ENCODE measurements around the gene CERS5.

The CERS5 gene

DNA sequence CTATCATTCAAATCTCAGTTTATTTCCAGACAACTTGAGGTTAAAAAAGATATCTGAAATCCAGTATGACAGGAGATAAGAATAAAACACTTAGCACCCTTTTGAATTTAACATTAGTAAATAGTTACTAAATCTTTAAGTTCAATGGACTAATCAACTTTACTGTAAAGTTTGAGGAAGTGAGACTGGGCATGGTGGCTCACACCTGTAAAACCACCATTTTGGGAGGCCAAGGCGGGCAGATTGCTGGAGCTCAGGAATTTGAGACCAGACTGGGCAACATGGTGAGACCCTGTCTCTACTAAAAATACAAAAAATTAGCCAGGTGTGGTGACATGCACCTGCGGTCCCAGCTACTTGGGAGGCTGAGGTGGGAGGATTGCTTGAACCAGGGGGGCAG, 40.3 kb upstream of the CERS5 start:
- TF ChIP-seq, protein P1, sequence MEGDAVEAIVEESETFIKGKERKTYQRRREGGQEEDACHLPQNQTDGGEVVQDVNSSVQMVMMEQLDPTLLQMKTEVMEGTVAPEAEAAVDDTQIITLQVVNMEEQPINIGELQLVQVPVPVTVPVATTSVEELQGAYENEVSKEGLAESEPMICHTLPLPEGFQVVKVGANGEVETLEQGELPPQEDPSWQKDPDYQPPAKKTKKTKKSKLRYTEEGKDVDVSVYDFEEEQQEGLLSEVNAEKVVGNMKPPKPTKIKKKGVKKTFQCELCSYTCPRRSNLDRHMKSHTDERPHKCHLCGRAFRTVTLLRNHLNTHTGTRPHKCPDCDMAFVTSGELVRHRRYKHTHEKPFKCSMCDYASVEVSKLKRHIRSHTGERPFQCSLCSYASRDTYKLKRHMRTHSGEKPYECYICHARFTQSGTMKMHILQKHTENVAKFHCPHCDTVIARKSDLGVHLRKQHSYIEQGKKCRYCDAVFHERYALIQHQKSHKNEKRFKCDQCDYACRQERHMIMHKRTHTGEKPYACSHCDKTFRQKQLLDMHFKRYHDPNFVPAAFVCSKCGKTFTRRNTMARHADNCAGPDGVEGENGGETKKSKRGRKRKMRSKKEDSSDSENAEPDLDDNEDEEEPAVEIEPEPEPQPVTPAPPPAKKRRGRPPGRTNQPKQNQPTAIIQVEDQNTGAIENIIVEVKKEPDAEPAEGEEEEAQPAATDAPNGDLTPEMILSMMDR (IDR thresholded peaks at IDR 0.05; ENCODE audit: low read depth, low read length) = no peak
- H3K4me3 ChIP-seq (ENCODE audit: low read depth, low read length) = no peak overlapping the region

DNA sequence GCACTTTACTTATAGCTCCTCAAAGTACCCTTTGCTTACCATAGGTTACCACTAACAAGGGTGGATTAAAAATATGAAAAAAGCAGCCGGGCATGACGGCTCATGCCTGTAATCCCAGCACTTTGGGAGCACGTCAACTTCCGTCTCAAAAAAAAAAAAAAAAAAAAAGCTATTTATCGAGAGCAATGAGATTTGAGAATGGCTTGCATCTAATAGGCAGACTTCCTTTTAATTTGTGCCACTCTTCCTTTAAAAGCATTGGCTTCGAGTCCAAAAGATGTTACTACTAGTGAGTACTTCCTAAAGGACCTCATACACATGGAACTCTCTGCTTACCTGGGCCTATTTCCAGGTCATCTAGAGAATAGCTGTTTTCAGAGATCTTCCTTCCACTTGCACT, 38.5 kb upstream of the CERS5 start:
- TF ChIP-seq, protein P1 (IDR thresholded peaks at IDR 0.05; ENCODE audit: low read depth, low read length) = no peak
- no peak overlapping the region for H3K4me3 ChIP-seq (ENCODE audit: low read depth, low read length)

DNA sequence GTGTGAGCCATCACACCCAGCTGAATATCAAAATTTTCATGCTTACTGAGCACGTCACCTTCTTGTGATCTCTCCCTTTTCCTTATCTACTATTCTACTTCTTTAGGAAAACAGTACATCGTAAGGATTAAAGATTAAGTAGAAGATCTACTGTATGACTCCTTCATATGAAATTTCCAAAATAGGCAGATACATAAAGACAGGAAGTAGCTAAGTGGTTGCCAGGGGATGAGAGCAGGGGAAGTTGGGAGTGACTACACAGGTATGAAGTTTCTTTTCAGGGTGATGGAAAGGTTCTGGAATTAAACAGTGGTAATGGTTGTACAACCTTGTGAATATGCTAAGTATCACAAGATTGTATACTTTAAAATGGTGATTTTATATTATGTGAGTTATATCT, 36.5 kb upstream of the CERS5 start:
- H3K4me3 ChIP-seq (ENCODE audit: low read depth, low read length) = no peak overlapping the region
- TF ChIP-seq, protein P1 (IDR thresholded peaks at IDR 0.05; ENCODE audit: low read depth, low read length) = no peak

DNA sequence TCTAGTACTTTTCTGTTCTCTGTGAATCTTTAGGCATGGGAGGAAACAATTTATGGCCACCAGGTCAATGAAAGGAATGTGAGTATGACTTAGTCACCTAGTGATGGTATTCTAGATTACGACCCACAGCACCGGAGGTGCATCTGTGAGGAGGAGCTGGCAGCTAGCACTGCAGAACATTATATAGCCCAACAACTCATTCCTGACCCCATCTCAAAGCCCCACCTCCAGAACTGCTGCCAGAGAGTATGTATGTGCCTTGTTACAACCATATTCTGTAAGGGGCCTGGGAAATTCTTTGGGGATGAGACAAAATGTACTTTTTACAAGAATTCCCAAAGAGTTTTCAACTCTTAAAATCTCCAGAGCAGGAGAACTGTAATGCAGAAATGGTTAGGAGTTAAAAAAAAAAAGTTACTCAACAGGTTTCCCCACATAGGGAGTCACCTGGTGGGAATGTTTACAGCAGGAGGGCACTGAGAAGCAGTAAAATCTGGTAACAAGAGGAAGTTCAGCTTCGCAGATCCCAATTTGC, 34.9 kb upstream of the CERS5 start:
- no peak overlapping the region for H3K4me3 ChIP-seq (ENCODE audit: low read depth, low read length)
- TF ChIP-seq, protein P1 (IDR thresholded peaks at IDR 0.05; ENCODE audit: low read depth, low read length) = no peak

DNA sequence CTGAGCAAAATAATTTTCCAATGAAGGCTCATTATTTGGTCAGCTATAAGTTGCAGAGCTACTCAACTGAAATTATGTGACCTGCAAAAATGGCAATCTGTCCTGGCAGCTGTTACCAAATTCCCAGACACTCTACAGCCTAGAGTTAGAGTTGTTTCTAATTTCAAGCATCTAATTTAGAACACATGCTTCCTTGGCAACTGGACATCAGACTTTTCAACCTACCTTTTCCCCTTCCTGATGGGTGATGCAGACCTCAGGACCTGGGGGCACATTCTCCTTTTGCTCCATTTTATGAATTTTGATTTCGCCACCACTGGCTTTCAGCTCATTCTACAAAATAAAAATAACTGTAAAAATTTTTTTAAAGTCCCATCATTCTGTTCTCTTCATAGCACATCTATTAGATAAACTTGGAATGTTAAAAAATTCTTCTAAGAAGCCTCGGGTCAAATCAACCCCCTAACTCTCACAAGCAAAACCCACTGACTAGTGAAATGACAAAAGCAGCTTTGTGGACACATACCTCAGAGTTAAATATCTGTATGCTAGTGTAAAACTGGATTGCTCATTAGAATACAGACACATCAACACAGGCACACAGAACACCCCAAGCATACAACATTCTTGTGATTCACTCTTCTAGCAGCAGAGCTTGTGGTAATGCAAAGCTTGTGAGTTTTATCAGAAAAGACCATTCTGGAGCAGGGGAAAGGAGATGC, 33.5 kb upstream of the CERS5 start:
- no peak overlapping the region for H3K4me3 ChIP-seq (ENCODE audit: low read depth, low read length)
- TF ChIP-seq, protein P1 (IDR thresholded peaks at IDR 0.05; ENCODE audit: low read depth, low read length) = no peak

DNA sequence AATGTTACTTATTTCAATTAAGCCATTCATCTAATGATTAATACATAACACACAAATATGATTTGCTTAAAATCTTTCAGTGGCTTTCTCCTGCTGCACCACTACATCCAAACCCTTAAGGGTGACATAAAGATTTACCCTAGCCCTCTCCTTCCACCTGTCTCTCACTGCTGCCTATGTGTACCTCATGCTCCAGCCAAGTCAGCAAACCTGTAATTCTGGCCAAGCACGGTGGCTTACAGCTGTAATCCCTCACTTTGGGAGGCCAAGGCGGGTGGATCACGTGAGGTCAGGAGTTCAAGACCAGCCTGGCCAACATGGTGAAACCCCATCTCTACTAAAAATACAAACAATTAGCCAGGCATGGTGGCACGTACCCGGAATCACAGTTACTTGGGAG, 31.7 kb upstream of the CERS5 start:
- TF ChIP-seq, protein P1 (IDR thresholded peaks at IDR 0.05; ENCODE audit: low read depth, low read length) = no peak
- H3K4me3 ChIP-seq (ENCODE audit: low read depth, low read length) = no peak overlapping the region

DNA sequence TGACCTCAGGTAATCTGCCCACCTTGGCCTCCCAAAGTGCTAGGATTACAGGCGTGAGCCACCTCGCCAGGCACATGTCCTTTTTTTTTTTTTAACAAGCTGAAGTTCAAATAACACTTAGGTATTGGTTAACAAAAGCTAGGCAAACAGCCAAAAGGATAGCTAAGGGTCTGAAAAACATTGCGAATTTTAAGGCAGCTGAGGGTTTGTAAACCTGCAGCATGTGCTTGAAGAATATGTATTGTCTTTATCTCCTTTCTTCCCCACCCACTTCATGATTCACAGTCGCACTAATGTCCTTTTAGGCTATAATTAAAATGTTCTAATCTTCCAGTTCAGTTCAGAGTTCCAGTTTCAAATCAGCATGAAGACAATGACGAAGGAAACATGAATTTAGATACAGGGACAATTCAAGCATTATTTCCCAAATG, 30.1 kb upstream of the CERS5 start:
- TF ChIP-seq, protein P1 (IDR thresholded peaks at IDR 0.05; ENCODE audit: low read depth, low read length) = no peak
- no peak overlapping the region for H3K4me3 ChIP-seq (ENCODE audit: low read depth, low read length)
